ENCODE results near the gene EPHB2. TPM values are rescaled to one million over a fixed set of nuclear protein-coding genes. Genes with fewer than 3 reads are reported as not detected.
"Not testable (repeated sequence)": the region's sequence is repeated elsewhere in the genome, so short reads cannot be mapped to it uniquely, and the experiment has no call there.

The EPHB2 gene
- total RNA-seq, 2 donors from 2014 or later: 34.0 to 50.7 TPM

DNA sequence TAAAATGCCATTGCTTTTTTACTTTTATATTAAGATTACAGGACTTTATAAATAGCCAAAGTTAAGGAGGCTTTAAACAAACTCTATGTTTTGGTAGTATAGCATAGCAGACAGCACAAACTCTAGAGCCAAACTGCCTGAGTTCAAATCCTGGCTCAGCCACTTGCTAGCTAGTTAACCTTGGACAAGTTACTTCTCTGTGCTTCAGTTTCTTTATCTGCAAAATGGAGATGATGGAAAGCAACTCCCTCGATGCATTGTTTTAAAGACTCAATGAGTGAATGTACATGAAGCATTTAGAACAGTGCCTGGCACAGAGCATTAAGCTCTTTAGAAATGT lies 36.3 kb upstream of the EPHB2 start:
- H3K27me3 ChIP-seq (ENCODE audit: control insufficient read depth, insufficient read depth, low read length, poor library complexity, severe bottlenecking): no peaks in the 10 kb centered on the region
- DNase-seq: no peak
- no peaks in the 10 kb centered on the region for H3K27me3 Mint-ChIP-seq (ENCODE audit: insufficient read depth)
- H3K4me1 Mint-ChIP-seq: no peaks in the 10 kb centered on the region
- H3K9me3 ChIP-seq (ENCODE audit: control insufficient read depth, low read length): no peaks in the 10 kb centered on the region
- H3K9me3 Mint-ChIP-seq: no peaks in the 10 kb centered on the region
- no peaks in the 10 kb centered on the region for H3K36me3 Mint-ChIP-seq (ENCODE audit: low read depth)
- 54 to 64% methylated on average over 1 of the region's 1 CpG for WGBS, 2 experiments (ENCODE audit: insufficient coverage in 1 of 2, insufficient read length in 1 of 2)
- no peak overlapping the region for H3K4me3 ChIP-seq (ENCODE audit: low read length)
- H3K36me3 ChIP-seq (ENCODE audit: control insufficient read depth, insufficient read depth, low read length): no peaks in the 10 kb centered on the region
- H3K27ac Mint-ChIP-seq: no peak overlapping the region
- no peak overlapping the region for H3K4me3 Mint-ChIP-seq
- H3K4me1 ChIP-seq (ENCODE audit: control insufficient read depth, insufficient read depth, low read length): peaks cover 2% of the 10 kb centered on the region
- no peak overlapping the region for H3K27ac ChIP-seq (ENCODE audit: low read depth, low read length)
- no peak for TF ChIP-seq CTCF (conservative IDR thresholded peaks at IDR 0.05)
- H3K9ac ChIP-seq (ENCODE audit: extremely low read depth, low read length, poor library complexity, severe bottlenecking): no peak overlapping the region

DNA sequence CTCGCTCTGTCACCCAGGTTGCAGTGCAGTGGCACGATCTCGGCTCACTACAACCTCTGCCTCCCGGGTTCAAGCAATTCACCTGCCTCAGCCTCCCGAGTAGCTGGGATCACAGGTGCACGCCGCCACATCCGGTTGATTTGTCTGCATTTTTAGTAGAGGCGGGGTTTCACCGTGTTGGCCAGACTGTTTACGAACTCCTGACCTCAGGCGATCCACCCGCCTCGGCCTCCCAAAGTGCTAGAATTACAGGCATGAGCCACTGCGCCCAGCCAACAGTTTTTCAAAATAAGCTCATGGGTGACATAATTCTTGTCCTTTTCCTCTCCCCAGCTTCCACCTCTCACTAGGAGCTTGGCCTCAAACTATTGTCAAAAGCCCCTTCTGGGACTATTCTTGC lies 34.5 kb upstream of the EPHB2 start:
- H3K27ac Mint-ChIP-seq; H3K27me3 ChIP-seq (ENCODE audit: control insufficient read depth, insufficient read depth, low read length, poor library complexity, severe bottlenecking); H3K27me3 Mint-ChIP-seq (ENCODE audit: insufficient read depth); H3K4me1 Mint-ChIP-seq; H3K4me1 ChIP-seq (ENCODE audit: control insufficient read depth, insufficient read depth, low read length); H3K4me3 ChIP-seq (ENCODE audit: low read length); DNase-seq; H3K36me3 Mint-ChIP-seq (ENCODE audit: low read depth); H3K9ac ChIP-seq (ENCODE audit: extremely low read depth, low read length, poor library complexity, severe bottlenecking); H3K9me3 ChIP-seq (ENCODE audit: control insufficient read depth, low read length); H3K4me3 Mint-ChIP-seq; H3K36me3 ChIP-seq (ENCODE audit: control insufficient read depth, insufficient read depth, low read length); H3K9me3 Mint-ChIP-seq: not testable (repeated sequence)
- peak overlapping the region; percentile 51 for H3K27ac ChIP-seq (ENCODE audit: low read depth, low read length)
- 87 to 94% methylated on average over 15 of the region's 15 CpGs for WGBS, 2 experiments (ENCODE audit: insufficient coverage in 1 of 2, insufficient read length in 1 of 2)

- DNase-seq: no peak
- Mint-ChIP-seq H3K36me3 (ENCODE audit: low read depth) (no peaks in the 10 kb centered on the region), H3K27me3 (ENCODE audit: insufficient read depth) (no peaks in the 10 kb centered on the region), H3K4me1 (no peaks in the 10 kb centered on the region), H3K27ac (no peak overlapping the region), H3K9me3 (no peaks in the 10 kb centered on the region), H3K4me3 (no peak overlapping the region)
- no peaks in the 10 kb centered on the region for H3K36me3 ChIP-seq (ENCODE audit: control insufficient read depth, insufficient read depth, low read length)
- no peaks in the 10 kb centered on the region for H3K9me3 ChIP-seq (ENCODE audit: control insufficient read depth, low read length)
- H3K4me1 ChIP-seq (ENCODE audit: control insufficient read depth, insufficient read depth, low read length): peaks cover 2% of the 10 kb centered on the region
- H3K27me3 ChIP-seq (ENCODE audit: control insufficient read depth, insufficient read depth, low read length, poor library complexity, severe bottlenecking): no peaks in the 10 kb centered on the region
- TF ChIP-seq CTCF (conservative IDR thresholded peaks at IDR 0.05): no peak
- WGBS, 2 experiments (ENCODE audit: insufficient coverage in 1 of 2, insufficient read length in 1 of 2): 87 to 92% methylated on average over 15 to 37 of the region's 37 CpGs
- H3K27ac ChIP-seq (ENCODE audit: low read depth, low read length): peak overlapping the region; percentile 74
- no peak overlapping the region for H3K4me3 ChIP-seq (ENCODE audit: low read length)
- no peak overlapping the region for H3K9ac ChIP-seq (ENCODE audit: extremely low read depth, low read length, poor library complexity, severe bottlenecking)
Measured at GRCh38 chr1:22676916-22677583, 33.6 kb upstream of the EPHB2 start.
